Measurements from ENCODE around the gene PTPN3.
"Not testable (repeated sequence)": the region's sequence is repeated elsewhere in the genome, so short reads cannot be mapped to it uniquely, and the experiment has no call there.

PTPN3 gene, protein sequence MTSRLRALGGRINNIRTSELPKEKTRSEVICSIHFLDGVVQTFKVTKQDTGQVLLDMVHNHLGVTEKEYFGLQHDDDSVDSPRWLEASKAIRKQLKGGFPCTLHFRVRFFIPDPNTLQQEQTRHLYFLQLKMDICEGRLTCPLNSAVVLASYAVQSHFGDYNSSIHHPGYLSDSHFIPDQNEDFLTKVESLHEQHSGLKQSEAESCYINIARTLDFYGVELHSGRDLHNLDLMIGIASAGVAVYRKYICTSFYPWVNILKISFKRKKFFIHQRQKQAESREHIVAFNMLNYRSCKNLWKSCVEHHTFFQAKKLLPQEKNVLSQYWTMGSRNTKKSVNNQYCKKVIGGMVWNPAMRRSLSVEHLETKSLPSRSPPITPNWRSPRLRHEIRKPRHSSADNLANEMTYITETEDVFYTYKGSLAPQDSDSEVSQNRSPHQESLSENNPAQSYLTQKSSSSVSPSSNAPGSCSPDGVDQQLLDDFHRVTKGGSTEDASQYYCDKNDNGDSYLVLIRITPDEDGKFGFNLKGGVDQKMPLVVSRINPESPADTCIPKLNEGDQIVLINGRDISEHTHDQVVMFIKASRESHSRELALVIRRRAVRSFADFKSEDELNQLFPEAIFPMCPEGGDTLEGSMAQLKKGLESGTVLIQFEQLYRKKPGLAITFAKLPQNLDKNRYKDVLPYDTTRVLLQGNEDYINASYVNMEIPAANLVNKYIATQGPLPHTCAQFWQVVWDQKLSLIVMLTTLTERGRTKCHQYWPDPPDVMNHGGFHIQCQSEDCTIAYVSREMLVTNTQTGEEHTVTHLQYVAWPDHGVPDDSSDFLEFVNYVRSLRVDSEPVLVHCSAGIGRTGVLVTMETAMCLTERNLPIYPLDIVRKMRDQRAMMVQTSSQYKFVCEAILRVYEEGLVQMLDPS

DNA sequence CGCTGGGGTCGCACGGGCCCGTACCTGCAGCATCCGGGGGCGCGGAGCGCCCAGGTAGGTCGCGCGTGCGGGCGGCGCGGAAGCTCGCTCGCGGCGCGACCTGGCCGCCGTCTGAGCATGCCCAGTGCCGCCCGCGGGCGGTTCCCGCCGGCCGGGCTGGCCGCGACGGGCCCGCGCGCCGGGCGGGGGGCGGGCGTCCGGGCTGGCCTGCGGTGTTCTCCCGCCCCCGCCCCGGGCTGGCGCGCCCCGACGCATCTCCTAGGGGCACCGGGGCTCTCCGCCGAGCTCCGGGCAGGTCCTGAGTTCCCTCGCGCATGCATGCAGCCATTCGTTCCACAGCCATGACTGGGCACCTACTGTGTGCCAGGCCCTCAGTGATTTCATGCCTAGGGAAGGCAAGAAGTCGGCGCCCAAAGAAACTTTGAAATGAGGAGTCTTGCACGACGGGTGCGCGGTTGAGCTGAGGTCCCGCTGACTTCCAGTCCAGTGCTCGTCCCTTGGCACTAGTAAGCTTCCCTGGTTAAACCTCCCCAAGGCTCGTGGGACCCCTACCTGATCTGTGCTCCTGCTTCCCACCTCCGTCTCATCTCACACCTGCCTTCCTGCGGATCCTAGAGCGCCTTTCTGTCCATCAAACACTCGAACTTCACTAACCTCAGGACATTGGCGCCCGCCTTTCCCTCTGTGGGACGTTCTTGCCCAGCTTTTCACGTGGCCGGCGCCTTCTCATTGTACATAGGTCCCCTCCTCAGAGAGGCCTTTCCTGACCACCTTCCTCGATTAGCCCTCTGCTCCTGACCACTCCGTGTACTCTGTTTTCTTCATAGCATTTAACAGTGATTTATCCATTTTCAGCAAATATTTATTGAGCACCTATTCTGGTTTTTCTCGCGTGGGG, at the start of gene PTPN3:
TSS of gene PTPN3 (minus strand) at position 113 of the 898 bp plus-strand sequence. CDS start 34,873 bp downstream, outside the sequence.
- no peak for DNase-seq (ENCODE audit: low read depth in 2 of 2)

DNA sequence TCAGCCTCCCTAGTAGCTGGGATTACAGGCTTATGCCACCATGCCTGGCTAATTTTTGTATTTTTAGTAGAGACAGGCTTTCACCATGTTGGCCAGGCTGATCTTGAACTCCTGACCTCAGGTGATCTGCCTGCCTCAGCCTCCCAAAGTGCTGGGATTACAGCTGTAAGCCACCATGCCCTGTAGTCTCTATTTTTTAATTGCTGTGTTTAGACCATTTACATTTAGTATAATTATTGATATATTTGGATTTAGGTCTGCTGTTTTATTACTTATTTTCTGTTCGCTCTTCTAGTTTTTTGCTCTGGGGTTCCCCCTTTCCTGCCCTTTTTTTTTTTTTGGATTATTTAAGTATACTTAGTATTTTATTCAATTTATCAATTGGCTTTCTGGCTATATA, 46.8 kb upstream of the PTPN3 start:
- not testable (repeated sequence) for DNase-seq (ENCODE audit: low read depth in 2 of 2)

DNA sequence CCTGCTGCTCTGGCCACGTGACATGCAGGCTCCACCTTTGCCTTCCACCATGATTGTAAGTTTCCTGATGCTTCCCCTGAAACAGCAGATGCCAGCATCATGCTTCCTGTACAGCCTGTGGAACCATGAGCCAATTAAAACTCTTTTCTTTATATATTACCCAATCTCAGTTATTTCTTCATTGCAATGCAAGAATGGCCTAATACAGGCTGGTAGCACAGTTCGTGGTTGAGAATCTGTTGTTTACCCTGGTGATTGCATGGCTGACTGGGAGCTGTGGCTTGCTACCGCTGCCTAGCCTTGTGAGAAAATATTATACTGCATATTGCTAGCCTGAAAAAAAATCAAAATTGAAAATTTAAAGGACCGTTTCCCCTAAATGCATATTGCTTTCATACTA, 44.8 kb upstream of the PTPN3 start:
- DNase-seq (ENCODE audit: low read depth in 2 of 2): no peak

DNA sequence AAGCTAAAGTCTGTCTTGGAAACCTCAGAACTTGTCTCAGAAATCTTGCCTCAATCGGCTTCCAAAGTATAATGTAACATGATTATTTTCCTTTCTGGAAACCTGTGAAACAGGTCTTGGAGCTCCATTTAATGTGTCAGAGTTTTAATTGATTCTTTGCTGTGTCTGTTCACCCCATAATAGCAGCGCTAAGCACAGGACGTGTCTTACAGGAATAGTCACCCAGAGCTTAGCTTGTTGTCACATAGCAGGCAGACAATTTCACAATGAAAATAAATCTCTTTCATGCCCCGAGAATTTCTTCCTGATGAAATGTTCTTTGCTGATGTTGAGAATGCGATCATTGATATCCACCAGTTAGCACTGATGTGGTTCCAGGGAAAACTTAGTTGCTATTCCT, 40.2 kb upstream of the PTPN3 start:
- DNase-seq (ENCODE audit: low read depth in 2 of 2): no peak

DNA sequence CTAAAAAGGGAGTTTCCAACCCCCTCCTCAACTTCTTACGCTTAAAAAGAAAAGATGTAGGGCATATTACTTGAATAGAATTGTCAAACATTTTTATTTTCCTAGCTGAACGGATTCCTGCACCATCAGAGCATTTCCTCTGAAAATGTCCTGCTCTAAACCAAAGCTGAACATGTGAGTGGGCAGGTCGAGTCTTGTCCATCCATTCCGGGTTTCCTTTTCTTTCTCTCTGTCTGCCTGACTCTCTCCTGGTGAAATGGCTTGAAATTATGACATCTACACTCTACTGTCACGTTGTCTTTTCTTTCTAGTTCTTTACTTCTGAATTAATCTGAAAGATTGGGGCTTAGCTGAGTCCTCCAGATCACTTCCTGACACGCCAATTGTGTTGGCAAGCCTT, 39.2 kb upstream of the PTPN3 start:
- DNase-seq (ENCODE audit: low read depth in 2 of 2): no peak

DNA sequence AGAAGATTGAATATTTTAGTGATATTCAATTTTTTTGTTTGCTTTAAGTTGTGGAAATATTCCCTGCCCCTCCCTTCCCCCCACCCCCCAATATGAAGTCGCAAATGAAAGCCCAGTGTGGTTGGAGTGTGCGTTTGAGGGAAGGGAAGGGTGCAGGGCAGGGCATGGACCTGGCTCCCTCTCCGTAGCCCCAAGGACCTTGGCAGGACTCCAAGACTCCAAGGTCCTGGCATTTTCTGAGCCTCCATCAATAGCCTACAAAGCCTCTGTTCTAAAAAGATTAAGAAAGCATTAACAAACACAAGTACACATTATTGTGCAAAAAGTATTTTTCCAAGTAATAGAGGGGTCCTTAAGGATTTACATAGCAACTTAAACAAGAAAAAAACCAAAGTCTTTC, 38.8 kb upstream of the PTPN3 start:
- DNase-seq (ENCODE audit: low read depth in 2 of 2): no peak

DNA sequence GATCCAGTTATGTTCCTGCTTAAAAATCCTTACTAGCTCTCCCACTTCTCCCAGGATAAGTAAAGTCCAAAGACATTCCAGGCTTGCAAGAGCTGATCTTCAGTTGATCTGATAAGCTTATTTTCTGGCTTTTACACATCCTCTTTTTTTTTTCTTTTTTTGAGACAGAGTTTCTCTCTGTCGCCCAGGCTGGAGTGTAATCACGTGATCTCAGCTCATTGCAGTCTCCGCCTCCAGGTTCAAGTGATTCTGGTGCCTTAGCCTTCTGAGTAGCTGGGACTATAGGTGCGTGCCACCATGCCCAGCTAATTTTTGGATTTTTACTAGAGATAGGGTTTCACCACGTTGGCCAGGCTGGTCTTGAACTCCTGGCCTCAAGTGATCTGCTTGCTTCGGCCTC, 37.3 kb upstream of the PTPN3 start:
- DNase-seq (ENCODE audit: low read depth in 2 of 2): no peak

DNA sequence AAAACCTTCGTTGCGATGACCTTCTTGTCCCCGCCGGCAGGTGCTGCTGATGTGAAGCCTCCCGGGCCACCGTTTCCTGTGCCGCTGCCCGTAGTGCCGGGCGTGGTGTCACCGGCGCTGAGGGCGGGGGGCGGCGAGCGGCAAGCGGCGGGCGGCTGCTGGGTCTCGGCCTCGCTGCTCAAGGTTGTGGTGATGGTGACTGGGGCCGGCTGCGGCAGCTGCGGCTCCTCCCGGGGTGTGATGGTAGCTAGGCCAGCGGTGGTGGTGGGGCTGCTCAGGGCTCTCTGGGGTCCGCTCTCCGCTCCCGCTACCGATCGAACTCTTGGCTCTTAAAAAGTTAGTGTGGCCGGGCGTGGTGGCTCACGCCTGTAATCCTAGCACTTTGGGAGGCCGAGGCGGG, 36.0 kb upstream of the PTPN3 start:
- no peak for DNase-seq (ENCODE audit: low read depth in 2 of 2)

DNA sequence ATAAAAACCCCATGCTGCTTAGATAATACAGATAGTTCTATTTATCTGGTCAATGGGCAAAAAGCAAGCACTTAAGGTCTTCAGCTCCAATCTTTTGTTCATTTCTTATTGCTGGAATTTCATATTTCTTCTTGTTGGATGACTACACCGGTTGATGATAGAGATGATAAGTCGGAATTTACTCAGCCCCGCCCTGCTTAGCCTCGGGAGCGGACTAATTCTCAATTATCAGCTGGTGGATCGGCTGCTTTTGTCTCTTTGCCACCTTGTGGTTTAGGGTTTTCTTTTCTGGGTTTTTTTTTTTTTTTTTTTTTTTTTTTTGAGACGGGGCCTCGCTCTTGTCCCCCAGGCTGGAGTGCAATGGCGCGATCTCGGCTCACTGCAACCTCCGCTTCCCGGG, 34.5 kb upstream of the PTPN3 start:
- not testable (repeated sequence) for DNase-seq (ENCODE audit: low read depth in 2 of 2)

DNA sequence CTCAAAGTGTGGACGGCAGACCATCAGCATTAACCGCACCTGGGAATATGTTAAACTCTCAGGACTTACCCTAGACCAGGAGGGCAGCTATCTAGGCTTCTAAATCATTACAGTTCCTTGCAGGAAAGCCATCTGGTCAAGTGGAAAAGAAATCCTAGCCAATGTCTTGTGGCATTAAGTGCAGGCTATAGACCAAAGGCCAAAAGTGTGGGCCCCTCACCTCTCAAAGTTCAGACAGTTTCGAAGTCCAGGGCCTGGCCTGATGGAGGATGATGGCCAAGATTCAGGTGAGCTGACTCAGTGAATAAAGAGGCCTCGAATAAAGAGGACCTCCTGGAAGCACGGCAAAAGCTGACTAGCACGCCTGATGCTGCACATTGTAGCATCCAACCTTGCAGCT, 24.0 kb upstream of the PTPN3 start:
- no peak for DNase-seq (ENCODE audit: low read depth in 2 of 2)

DNA sequence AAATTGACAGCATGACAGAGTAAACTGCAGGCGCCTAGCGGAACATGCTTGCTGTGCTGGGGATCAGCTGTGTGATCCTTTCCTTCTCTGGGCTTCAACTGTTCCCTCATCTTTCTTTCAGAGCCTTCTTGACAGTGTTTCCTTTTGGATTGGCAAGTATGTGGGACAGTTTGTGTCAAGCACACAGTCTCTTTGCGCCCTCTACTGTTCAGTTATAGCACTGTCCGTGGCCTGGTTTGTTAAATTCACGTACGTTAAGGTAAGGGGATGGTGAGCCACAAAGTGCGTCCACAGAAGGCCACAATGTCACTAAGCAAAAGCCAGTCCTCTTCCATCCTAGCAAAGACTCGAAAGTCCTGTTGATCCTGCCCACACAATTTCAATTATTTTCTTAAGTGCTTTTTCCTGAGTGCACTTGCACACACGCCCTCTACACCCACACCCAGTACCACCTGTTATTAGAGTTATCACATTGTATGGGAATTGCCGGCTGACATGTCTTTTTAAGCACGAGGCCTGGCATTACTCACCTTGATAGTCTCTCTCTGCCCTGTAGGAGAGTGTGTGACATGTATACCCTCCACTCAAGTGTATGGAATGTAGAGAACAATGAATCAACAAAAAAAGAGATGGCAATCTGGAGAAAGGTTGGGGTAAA, 22.5 kb upstream of the PTPN3 start:
- DNase-seq (ENCODE audit: low read depth in 2 of 2): no peak

DNA sequence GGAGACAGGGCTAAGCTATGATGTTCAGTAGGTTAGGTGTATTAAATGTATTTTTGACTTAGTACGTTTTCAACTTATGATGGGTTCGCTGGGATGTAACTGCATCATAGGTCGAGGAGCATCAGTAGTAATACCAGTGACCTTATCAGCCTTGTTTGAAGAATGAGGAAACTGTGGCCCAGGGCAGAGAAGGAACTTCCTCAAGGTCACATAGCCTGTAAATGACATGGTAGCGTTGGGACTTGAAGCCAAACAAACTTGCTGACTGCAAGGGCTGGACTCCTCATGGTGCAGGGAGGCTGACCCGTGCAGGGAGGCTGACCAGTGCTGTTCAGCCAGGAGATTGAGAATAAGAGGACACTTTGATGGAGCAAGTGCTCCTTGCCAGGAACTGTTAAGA, 21.3 kb upstream of the PTPN3 start:
- no peak for DNase-seq (ENCODE audit: low read depth in 2 of 2)

DNA sequence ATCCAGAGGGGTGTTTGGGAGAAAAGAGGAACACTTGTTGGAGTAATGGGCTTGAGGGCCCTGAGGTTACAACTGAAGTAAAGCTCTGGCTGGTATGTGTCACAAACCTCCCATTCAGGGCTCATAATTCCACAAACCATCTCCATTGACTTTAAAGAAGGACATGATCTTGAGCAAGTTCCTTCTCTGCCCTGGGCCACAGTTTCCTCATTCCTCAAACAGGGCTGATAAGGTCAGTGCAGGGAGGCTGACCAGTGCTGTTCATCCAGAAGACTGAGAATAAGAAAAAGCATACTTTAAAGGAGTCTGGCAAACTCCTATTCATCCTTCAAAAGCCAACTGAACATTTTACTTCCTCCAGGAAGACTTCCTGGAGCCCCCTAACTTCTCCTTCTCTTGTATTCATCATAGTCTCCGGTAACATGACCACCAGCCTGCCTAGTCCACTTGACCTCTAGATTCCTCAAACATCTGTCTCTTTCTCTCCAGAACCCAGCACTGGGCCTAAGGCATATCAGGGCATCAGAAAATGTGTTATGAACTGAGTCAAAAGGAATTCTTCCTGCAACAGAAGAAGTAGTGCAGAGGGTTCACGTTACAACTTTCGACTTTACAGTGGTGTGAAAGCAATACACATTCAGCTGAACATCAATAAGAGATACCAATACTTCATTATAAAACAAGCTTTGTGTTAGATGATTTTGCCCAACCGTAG, 20.7 kb upstream of the PTPN3 start:
- DNase-seq (ENCODE audit: low read depth in 2 of 2): no peak

DNA sequence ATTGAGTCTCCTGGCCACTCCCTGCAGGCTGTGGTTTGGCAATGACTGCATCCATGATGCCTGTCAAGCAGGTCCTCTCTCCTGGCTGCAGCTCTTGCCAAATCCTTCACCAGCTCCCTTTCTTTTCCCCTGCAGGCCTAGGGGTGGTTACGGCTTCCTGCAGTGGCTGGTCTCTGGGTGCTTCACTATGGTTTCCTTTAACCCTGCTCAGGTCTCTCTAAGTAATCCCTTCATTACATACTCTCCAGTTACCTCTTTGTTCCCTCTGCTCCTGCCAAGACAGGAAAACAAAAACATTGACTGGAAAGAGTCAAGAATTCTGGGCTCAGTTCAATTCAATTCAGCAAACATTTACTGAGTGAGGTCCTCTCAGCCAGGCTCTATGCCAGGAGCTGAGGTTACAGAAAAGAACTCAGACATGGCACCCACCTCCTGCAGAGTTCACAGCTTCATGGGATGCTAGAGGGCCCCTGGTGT, 19.8 kb upstream of the PTPN3 start:
- no peak for DNase-seq (ENCODE audit: low read depth in 2 of 2)

DNA sequence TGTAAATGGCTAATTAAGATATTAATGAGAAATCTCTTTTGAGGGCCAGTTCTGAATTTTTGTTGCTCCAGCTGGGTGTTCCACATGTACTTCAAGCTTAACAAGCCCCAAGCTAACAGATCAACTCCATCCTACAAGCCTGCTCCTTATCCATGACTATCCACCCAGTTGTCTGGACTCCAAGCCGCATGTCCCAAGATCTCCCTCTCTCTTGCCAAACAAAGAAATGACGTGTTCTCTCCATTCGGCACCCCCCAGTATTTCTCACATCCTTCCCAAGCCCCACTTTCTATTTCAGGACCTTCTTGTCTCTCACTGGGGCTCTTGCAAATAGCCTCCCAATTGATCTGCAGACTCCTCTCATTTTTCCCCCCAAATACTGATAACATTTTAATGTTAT, 15.8 kb upstream of the PTPN3 start:
- no peak for DNase-seq (ENCODE audit: low read depth in 2 of 2)

DNA sequence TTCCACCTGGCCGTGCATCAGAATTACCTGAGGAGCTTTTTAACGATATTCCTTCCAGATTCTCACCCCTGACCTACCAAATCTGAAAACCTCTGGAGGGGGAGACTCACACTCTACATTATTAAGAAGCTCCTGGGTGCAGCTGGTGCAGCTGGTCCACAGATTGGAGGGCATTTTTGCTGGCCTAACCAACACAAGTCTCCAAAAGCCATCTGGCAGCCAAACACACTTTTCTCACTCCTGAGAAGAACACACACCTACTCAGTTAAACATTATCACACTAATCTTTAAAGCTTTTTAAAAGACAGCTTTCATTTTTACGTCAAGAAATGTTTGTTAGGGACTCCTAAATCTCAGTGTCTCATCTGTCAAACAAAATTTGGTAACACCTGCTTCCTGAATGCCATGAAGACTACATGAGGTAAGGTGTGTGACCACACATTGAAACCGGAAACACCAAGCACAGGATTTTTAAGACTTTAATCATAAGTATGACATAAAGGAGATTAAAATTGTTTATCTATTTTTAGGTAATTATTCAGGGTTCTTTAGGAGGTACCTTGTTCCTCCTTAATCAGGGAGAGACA, 14.2 kb upstream of the PTPN3 start:
- DNase-seq (ENCODE audit: low read depth in 2 of 2): no peak

DNA sequence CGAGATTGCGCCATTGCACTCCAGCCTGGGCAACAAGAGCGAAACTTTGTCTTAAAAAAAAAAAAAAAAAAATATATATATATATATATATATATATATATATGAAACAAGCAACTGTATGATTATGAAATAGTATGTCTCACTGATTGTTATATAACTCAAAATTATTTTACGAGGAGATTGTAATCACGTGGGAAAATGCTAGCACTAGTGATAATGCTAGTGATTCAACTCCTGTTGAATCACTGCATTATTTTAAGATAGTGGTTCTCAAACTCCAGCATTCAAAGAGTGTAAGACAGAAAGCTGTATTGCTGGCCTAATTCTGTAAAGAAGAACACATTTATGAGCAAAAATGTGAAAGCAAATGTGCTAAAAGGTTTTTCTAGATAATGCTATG, 12.4 kb upstream of the PTPN3 start:
- DNase-seq (ENCODE audit: low read depth in 2 of 2): no peak

DNA sequence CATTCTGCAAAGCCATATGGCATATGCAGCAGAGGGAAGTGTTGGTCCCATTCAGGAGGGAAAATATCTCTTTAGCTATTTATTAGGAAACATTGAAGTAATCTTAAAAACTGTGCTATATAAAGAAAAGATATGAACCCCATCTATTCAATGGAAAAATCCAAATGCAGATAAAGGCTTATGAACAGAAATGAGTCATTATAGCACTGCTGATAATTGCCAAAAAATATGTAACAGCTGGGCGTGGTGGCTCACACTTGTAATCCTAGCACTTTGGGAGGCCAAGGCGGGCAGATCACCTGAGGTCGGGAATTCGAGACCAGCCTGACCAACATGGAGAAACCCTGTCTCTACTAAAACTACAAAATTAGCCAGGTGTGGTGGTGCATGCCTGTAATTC, 11.9 kb upstream of the PTPN3 start:
- DNase-seq (ENCODE audit: low read depth in 2 of 2): not testable (repeated sequence)

DNA sequence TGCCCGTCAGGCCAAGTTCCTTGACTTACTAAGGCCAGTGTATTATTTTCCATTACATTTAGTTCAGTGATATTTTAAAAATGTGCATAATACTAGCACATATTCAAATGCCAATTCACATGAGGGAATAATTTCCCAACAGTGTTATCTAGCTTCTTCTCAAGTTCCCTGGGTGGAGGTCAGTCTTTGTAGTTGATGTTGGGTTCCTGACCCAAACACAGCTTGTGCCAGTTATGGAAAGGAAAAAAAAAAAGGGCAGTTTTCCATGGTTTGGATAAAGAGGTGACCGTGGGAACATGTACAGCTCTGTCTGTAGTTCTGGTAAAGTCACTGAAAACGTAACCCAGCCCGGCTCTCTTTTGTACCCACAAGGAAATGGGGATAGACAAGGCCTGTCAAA, 11.5 kb upstream of the PTPN3 start:
- no peak for DNase-seq (ENCODE audit: low read depth in 2 of 2)

DNA sequence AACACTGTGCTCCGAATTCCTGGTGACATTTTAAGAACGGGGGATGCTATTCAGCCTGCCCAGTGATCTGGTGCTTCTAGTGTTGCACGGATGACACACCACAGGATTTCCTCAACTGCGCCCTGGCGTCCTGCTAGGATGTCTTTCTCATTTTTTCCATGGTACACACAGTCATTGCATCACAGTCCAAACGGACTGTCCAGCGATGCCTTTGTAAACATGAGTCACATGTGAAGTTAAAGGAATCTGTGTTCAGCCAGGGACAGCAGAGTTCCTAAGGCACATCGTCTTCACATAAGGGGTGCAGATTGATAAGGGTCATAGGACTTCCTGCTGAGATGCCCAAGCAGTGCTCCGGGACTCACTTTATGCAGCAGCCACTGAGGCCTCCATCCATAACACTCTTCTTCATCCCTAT, 9.3 kb upstream of the PTPN3 start:
- no peak for DNase-seq (ENCODE audit: low read depth in 2 of 2)
